OCI-LY7 (cell line): Measurements from ENCODE around the gene MKI67.

Experiments
- EZH2phosphoT487 ChIP-seq: fragments of 200-600 bp; sonication (generic); IDR thresholded peaks from 2 replicates; pipeline ENCODE4 v1.6.1; 2018; ENCODE audit warnings: low read depth, borderline replicate concordance, mild to moderate bottlenecking, mixed run types, antibody characterized with exemption, low read length, moderate library complexity, mixed read lengths
- TF ChIP-seq, protein P1 (sequence below): fragments of 200-600 bp; sonication (generic); conservative IDR thresholded peaks from 2 replicates; pipeline ENCODE4 v1.5.1; 2014; ENCODE audit warnings: mild to moderate bottlenecking, antibody characterized with exemption, low read length, moderate library complexity, mixed read lengths

DNA sequence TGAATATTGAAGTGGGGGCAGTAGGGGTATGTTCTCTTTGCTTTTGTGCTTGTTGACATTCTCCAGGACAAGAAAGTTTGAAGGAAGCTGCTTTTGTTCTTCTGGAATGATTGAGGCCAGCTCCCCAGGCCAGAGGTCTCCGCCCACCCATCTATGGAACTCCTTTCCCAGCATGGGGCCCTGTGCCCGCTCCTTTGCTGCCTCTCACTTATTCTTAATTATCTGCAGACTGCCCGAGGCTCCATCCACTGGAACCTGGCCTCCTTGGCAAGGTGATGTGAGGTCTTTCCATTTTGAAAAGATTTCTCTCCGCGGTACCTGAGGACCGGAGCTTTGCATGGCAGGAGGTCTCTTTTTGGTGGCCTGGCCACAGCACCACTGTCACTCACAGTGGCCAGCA, 39.3 kb upstream of the MKI67 start:
- TF ChIP-seq, protein P1, sequence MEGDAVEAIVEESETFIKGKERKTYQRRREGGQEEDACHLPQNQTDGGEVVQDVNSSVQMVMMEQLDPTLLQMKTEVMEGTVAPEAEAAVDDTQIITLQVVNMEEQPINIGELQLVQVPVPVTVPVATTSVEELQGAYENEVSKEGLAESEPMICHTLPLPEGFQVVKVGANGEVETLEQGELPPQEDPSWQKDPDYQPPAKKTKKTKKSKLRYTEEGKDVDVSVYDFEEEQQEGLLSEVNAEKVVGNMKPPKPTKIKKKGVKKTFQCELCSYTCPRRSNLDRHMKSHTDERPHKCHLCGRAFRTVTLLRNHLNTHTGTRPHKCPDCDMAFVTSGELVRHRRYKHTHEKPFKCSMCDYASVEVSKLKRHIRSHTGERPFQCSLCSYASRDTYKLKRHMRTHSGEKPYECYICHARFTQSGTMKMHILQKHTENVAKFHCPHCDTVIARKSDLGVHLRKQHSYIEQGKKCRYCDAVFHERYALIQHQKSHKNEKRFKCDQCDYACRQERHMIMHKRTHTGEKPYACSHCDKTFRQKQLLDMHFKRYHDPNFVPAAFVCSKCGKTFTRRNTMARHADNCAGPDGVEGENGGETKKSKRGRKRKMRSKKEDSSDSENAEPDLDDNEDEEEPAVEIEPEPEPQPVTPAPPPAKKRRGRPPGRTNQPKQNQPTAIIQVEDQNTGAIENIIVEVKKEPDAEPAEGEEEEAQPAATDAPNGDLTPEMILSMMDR: no peak
- TF ChIP-seq EZH2phosphoT487: no peak
